ENCODE data around the gene RASSF10. TPM values are rescaled to one million over a fixed set of nuclear protein-coding genes. Genes with fewer than 3 reads are reported as not detected.

RASSF10 gene
- total and polyA plus RNA-seq, 2 donors (not counting 1 experiment from before 2014, with no cell fraction given) = not detected

GRCh38 chr11:13000721-13001120, 8.4 kb upstream of the RASSF10 start:
- H3K9me3 ChIP-seq (ENCODE audit: control extremely low read depth in 1 of 3, control insufficient read depth in 2 of 3, insufficient read depth in 1 of 3, low read length in 2 of 3) = no peaks in the 10 kb centered on the region
- 63% methylated on average over 5 of the region's 5 CpGs for WGBS (ENCODE audit: insufficient coverage)
- ATAC-seq (ENCODE audit: low read depth) (no peak), DNase-seq (no peak)
- H3K4me2 ChIP-seq (replicated peaks; ENCODE audit: low read depth, low read length, poor library complexity, severe bottlenecking) = no peak overlapping the region
- H3K27me3 ChIP-seq (replicated peaks in 1 of 4; ENCODE audit: control extremely low read depth in 1 of 4, control insufficient read depth in 3 of 4, insufficient read depth in 4 of 4, low read length in 3 of 4) = no peaks in the 10 kb centered on the region
- no peak overlapping the region for H3K9ac ChIP-seq (ENCODE audit: low read length)
- Mint-ChIP-seq H3K4me1 (no peaks in the 10 kb centered on the region), H3K27me3 (peaks cover 17% of the 10 kb centered on the region), H3K27ac (no peak overlapping the region), H3K9me3 (ENCODE audit: insufficient read depth) (peaks cover 2% of the 10 kb centered on the region), H3K4me3 (no peak overlapping the region)
- ChIA-PET POLR2A (no interaction called here), CTCF (no interaction called here)
- no peak overlapping the region for H3K4me3 ChIP-seq (ENCODE audit: control extremely low read depth in 1 of 5, extremely low read depth in 1 of 5, insufficient read depth in 1 of 5, low read depth in 2 of 5, low read length in 4 of 5)
- H3K4me1 ChIP-seq (ENCODE audit: control insufficient read depth in 2 of 2, insufficient read depth in 2 of 2, low read length in 2 of 2) = no peaks in the 10 kb centered on the region
- H2AFZ ChIP-seq (ENCODE audit: insufficient read depth, low read depth, low read length, poor library complexity, severe bottlenecking) = no peak overlapping the region
- no peaks in the 10 kb centered on the region for H3K79me2 ChIP-seq (ENCODE audit: control insufficient read depth, insufficient read depth, low read length)
- H3K27ac ChIP-seq (ENCODE audit: low read length in 2 of 2) = no peak overlapping the region
- no peak for TF ChIP-seq CTCF (IDR thresholded peaks at IDR 0.05)
- no peak for TF ChIP-seq EZH2 (IDR thresholded peaks at IDR 0.05; ENCODE audit: borderline replicate concordance, insufficient read depth, low read depth, low read length, poor library complexity, severe bottlenecking)
- no peaks in the 10 kb centered on the region for H4K20me1 ChIP-seq (ENCODE audit: control insufficient read depth, insufficient read depth, low read length, poor library complexity, severe bottlenecking)
- intact Hi-C loops (cut with micrococcal nuclease) = no loop called here
- no peaks in the 10 kb centered on the region for H3K36me3 ChIP-seq (replicated peaks in 1 of 2; ENCODE audit: control extremely low read depth in 1 of 2, control insufficient read depth in 1 of 2, extremely low read depth in 1 of 2, insufficient read depth in 2 of 2, low read length in 1 of 2)

GRCh38 chr11:13003736-13004493, 5.2 kb upstream of the RASSF10 start:
- Histone ChIP-seq H3K36me3 (replicated peaks in 1 of 2; ENCODE audit: control extremely low read depth in 1 of 2, control insufficient read depth in 1 of 2, extremely low read depth in 1 of 2, insufficient read depth in 2 of 2, low read length in 1 of 2) (no peaks in the 10 kb centered on the region), H3K4me2 (replicated peaks; ENCODE audit: low read depth, low read length, poor library complexity, severe bottlenecking) (no peak overlapping the region), H3K27me3 (replicated peaks in 1 of 4; ENCODE audit: control extremely low read depth in 1 of 4, control insufficient read depth in 3 of 4, insufficient read depth in 4 of 4, low read length in 3 of 4) (peaks cover 0 to 18% (median 12%) of the 10 kb centered on the region in 4 experiments), H3K79me2 (ENCODE audit: control insufficient read depth, insufficient read depth, low read length) (no peaks in the 10 kb centered on the region), H3K9ac (ENCODE audit: low read length) (no peak overlapping the region), H4K20me1 (ENCODE audit: control insufficient read depth, insufficient read depth, low read length, poor library complexity, severe bottlenecking) (no peaks in the 10 kb centered on the region), H3K4me3 (ENCODE audit: control extremely low read depth in 1 of 5, extremely low read depth in 1 of 5, insufficient read depth in 1 of 5, low read depth in 2 of 5, low read length in 4 of 5) (no peak overlapping the region), H3K4me1 (ENCODE audit: control insufficient read depth in 2 of 2, insufficient read depth in 2 of 2, low read length in 2 of 2) (no peaks in the 10 kb centered on the region), H3K9me3 (ENCODE audit: control extremely low read depth in 1 of 3, control insufficient read depth in 2 of 3, insufficient read depth in 1 of 3, low read length in 2 of 3) (peaks cover 0 to 5% (median 0%) of the 10 kb centered on the region in 3 donors), H2AFZ (ENCODE audit: insufficient read depth, low read depth, low read length, poor library complexity, severe bottlenecking) (no peak overlapping the region), H3K27ac (ENCODE audit: low read length in 2 of 2) (no peak overlapping the region)
- no peak overlapping the region for H3K4me3 Mint-ChIP-seq
- ChIA-PET CTCF (no interaction called here), POLR2A (no interaction called here)
- TF ChIP-seq EZH2 (IDR thresholded peaks at IDR 0.05; ENCODE audit: borderline replicate concordance, insufficient read depth, low read depth, low read length, poor library complexity, severe bottlenecking) (no peak), CTCF (IDR thresholded peaks at IDR 0.05) (no peak)
- H3K4me1 Mint-ChIP-seq = no peaks in the 10 kb centered on the region
- intact Hi-C loops (cut with micrococcal nuclease) = no loop called here
- H3K9me3 Mint-ChIP-seq (ENCODE audit: insufficient read depth) = no peaks in the 10 kb centered on the region
- DNase-seq (no peak), ATAC-seq (ENCODE audit: low read depth) (no peak)
- 97% methylated on average over 3 of the region's 4 CpGs for whole genome bisulfite sequencing (ENCODE audit: insufficient coverage)
- H3K27me3 Mint-ChIP-seq = peaks cover 44% of the 10 kb centered on the region
- H3K27ac Mint-ChIP-seq = no peak overlapping the region

Data from B cell (primary cell).